ENCODE data around the gene PTPRM.

PTPRM gene

GRCh38 chr18:7755753-7756475 is 188.8 kb downstream of the PTPRM start:
- H2BK5ac ChIP-seq (ENCODE audit: low read depth, low read length, poor library complexity, severe bottlenecking) = no peak overlapping the region
- H3K4me3 ChIP-seq (ENCODE audit: insufficient read depth in 1 of 2, low read depth in 1 of 2, low read length in 2 of 2) = no peak overlapping the region
- H4K8ac ChIP-seq (ENCODE audit: low read length) = no peak overlapping the region
- peak; percentile 45 for DNase-seq
- H2AK5ac ChIP-seq (ENCODE audit: low read length, severe bottlenecking) = no peak overlapping the region
- H2BK15ac ChIP-seq (ENCODE audit: low read depth, poor library complexity, severe bottlenecking) = no peak overlapping the region
- no peak overlapping the region for H3K9ac ChIP-seq (ENCODE audit: low read length)
- no peaks in the 10 kb centered on the region for H3K9me3 ChIP-seq (ENCODE audit: control insufficient read depth, low read length)
- no peak overlapping the region for H3K4me2 ChIP-seq (ENCODE audit: low read length, poor library complexity, severe bottlenecking)
- no peak overlapping the region for H2AFZ ChIP-seq (ENCODE audit: low read depth, low read length)
- 94% methylated on average over 2 of the region's 4 CpGs for WGBS
- H3K14ac ChIP-seq (ENCODE audit: low read length in 2 of 2) = no peak overlapping the region
- H3K79me1 ChIP-seq (replicated peaks; ENCODE audit: low read length, poor library complexity, severe bottlenecking) = peaks cover 11% of the 10 kb centered on the region
- no peak overlapping the region for H3K23ac ChIP-seq (ENCODE audit: low read length in 2 of 2)
- H3K27ac ChIP-seq (ENCODE audit: low read length, poor library complexity, severe bottlenecking) = no peak overlapping the region
- no peaks in the 10 kb centered on the region for H3K36me3 ChIP-seq (ENCODE audit: control insufficient read depth in 1 of 2, insufficient read depth in 2 of 2, low read depth in 1 of 2, low read length in 2 of 2)
- no peaks in the 10 kb centered on the region for H3K27me3 ChIP-seq (ENCODE audit: control insufficient read depth in 1 of 2, insufficient read depth in 1 of 2, low read length in 2 of 2)
- H4K91ac ChIP-seq (ENCODE audit: low read length) = no peak overlapping the region
- no peak overlapping the region for H3K18ac ChIP-seq (ENCODE audit: low read depth in 1 of 2, low read length in 2 of 2)
- H2BK120ac ChIP-seq (ENCODE audit: low read depth, low read length) = no peak overlapping the region
- H3K4ac ChIP-seq (ENCODE audit: low read depth in 1 of 2, low read length in 2 of 2) = no peak overlapping the region
- peaks cover 11% of the 10 kb centered on the region for H3K4me1 ChIP-seq (ENCODE audit: control insufficient read depth, insufficient read depth, low read depth, low read length)
- H2BK12ac ChIP-seq (ENCODE audit: low read length in 2 of 2) = no peak overlapping the region

DNA sequence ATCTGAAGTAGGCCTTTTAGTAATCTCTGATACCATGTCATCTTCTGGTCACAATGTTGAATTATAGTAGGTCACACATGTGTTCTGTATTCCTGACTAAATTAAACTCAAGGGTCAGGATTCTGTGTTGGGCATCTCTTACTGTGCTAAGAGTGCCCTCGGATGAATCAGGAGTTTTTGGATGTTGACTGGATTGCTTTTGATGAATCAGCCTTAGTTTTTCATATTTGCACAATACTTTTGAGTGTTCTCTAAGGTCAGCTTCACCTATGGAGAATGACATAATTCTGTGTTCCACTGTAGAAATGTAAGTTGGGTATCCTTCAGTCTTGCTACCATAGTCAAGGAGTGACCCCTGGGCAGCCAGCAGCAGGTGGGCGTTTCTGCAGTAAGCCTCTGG is 190.1 kb downstream of the PTPRM start:
- Histone ChIP-seq H3K27me3 (ENCODE audit: control insufficient read depth in 1 of 2, insufficient read depth in 1 of 2, low read length in 2 of 2) (no peaks in the 10 kb centered on the region), H2AK5ac (ENCODE audit: low read length, severe bottlenecking) (no peak overlapping the region), H3K14ac (ENCODE audit: low read length in 2 of 2) (no peak overlapping the region), H4K8ac (ENCODE audit: low read length) (no peak overlapping the region), H2AFZ (ENCODE audit: low read depth, low read length) (no peak overlapping the region), H4K91ac (ENCODE audit: low read length) (no peak overlapping the region), H2BK15ac (ENCODE audit: low read depth, poor library complexity, severe bottlenecking) (no peak overlapping the region), H3K36me3 (ENCODE audit: control insufficient read depth in 1 of 2, insufficient read depth in 2 of 2, low read depth in 1 of 2, low read length in 2 of 2) (no peaks in the 10 kb centered on the region), H3K4ac (ENCODE audit: low read depth in 1 of 2, low read length in 2 of 2) (no peak overlapping the region), H3K9me3 (ENCODE audit: control insufficient read depth, low read length) (no peaks in the 10 kb centered on the region), H2BK120ac (ENCODE audit: low read depth, low read length) (no peak overlapping the region), H3K27ac (ENCODE audit: low read length, poor library complexity, severe bottlenecking) (no peak overlapping the region), H2BK5ac (ENCODE audit: low read depth, low read length, poor library complexity, severe bottlenecking) (no peak overlapping the region), H3K4me1 (ENCODE audit: control insufficient read depth, insufficient read depth, low read depth, low read length) (peaks cover 10% of the 10 kb centered on the region), H2BK12ac (ENCODE audit: low read length in 2 of 2) (no peak overlapping the region), H3K4me3 (ENCODE audit: insufficient read depth in 1 of 2, low read depth in 1 of 2, low read length in 2 of 2) (no peak overlapping the region), H3K79me1 (replicated peaks; ENCODE audit: low read length, poor library complexity, severe bottlenecking) (peaks cover 9% of the 10 kb centered on the region), H3K9ac (ENCODE audit: low read length) (no peak overlapping the region), H3K4me2 (ENCODE audit: low read length, poor library complexity, severe bottlenecking) (no peak overlapping the region), H3K18ac (ENCODE audit: low read depth in 1 of 2, low read length in 2 of 2) (no peak overlapping the region), H3K23ac (ENCODE audit: low read length in 2 of 2) (no peak overlapping the region)
- WGBS = 96% methylated on average over 2 of the region's 2 CpGs
- DNase-seq = no peak

DNA sequence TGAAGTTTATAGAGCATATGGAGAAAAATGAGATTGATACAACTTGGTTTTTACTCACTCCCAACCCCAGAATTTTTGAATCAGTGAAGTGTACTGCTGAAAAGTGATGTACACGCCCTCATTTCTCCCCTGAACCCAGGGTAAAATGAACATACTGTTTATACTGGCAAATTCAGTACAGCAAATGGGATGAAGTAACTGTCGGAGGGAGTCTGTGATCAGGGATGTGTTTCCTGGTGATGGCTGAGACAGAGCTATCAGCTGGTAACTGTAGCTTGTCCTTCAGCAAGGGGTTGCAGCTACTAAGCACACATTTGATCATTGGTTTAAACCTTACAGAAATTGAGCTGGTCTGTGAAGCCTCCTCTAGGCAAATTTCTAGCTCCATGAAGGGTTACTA is 191.6 kb downstream of the PTPRM start:
- Histone ChIP-seq H3K36me3 (ENCODE audit: control insufficient read depth in 1 of 2, insufficient read depth in 2 of 2, low read depth in 1 of 2, low read length in 2 of 2) (no peaks in the 10 kb centered on the region), H4K8ac (ENCODE audit: low read length) (no peak overlapping the region), H2AK5ac (ENCODE audit: low read length, severe bottlenecking) (no peak overlapping the region), H3K27me3 (ENCODE audit: control insufficient read depth in 1 of 2, insufficient read depth in 1 of 2, low read length in 2 of 2) (no peaks in the 10 kb centered on the region), H2BK15ac (ENCODE audit: low read depth, poor library complexity, severe bottlenecking) (no peak overlapping the region), H3K4me1 (ENCODE audit: control insufficient read depth, insufficient read depth, low read depth, low read length) (peaks cover 11% of the 10 kb centered on the region), H2BK120ac (ENCODE audit: low read depth, low read length) (no peak overlapping the region), H3K4me2 (ENCODE audit: low read length, poor library complexity, severe bottlenecking) (no peak overlapping the region), H3K14ac (ENCODE audit: low read length in 2 of 2) (no peak overlapping the region), H3K23ac (ENCODE audit: low read length in 2 of 2) (no peak overlapping the region), H3K9me3 (ENCODE audit: control insufficient read depth, low read length) (no peaks in the 10 kb centered on the region), H2BK12ac (ENCODE audit: low read length in 2 of 2) (no peak overlapping the region), H4K91ac (ENCODE audit: low read length) (no peak overlapping the region), H3K4me3 (ENCODE audit: insufficient read depth in 1 of 2, low read depth in 1 of 2, low read length in 2 of 2) (no peak overlapping the region), H2AFZ (ENCODE audit: low read depth, low read length) (no peak overlapping the region), H3K9ac (ENCODE audit: low read length) (no peak overlapping the region), H3K18ac (ENCODE audit: low read depth in 1 of 2, low read length in 2 of 2) (no peak overlapping the region), H3K4ac (ENCODE audit: low read depth in 1 of 2, low read length in 2 of 2) (no peak overlapping the region), H3K27ac (ENCODE audit: low read length, poor library complexity, severe bottlenecking) (no peak overlapping the region), H3K79me1 (replicated peaks; ENCODE audit: low read length, poor library complexity, severe bottlenecking) (peaks cover 9% of the 10 kb centered on the region), H2BK5ac (ENCODE audit: low read depth, low read length, poor library complexity, severe bottlenecking) (no peak overlapping the region)
- DNase-seq = no peak
- 78% methylated on average over 1 of the region's 2 CpGs for WGBS

GRCh38 chr18:7760967-7761948 is 194.1 kb downstream of the PTPRM start:
- H2BK5ac ChIP-seq (ENCODE audit: low read depth, low read length, poor library complexity, severe bottlenecking) = no peak overlapping the region

More at GRCh38 chr18:7760967-7761948, 194.1 kb downstream of the PTPRM start:
- Histone ChIP-seq H2AFZ (ENCODE audit: low read depth, low read length) (no peak overlapping the region), H3K27me3 (ENCODE audit: control insufficient read depth in 1 of 2, insufficient read depth in 1 of 2, low read length in 2 of 2) (no peaks in the 10 kb centered on the region), H2BK120ac (ENCODE audit: low read depth, low read length) (no peak overlapping the region), H2BK12ac (ENCODE audit: low read length in 2 of 2) (no peak overlapping the region), H2BK15ac (ENCODE audit: low read depth, poor library complexity, severe bottlenecking) (no peak overlapping the region), H3K4me1 (ENCODE audit: control insufficient read depth, insufficient read depth, low read depth, low read length) (peaks cover 9% of the 10 kb centered on the region), H3K9ac (ENCODE audit: low read length) (no peak overlapping the region), H3K18ac (ENCODE audit: low read depth in 1 of 2, low read length in 2 of 2) (no peak overlapping the region), H3K14ac (ENCODE audit: low read length in 2 of 2) (peak overlapping the region in 1 of 2 experiments; percentile 92), H2AK5ac (ENCODE audit: low read length, severe bottlenecking) (peak overlapping the region; percentile 23), H3K79me1 (replicated peaks; ENCODE audit: low read length, poor library complexity, severe bottlenecking) (peaks cover 8% of the 10 kb centered on the region), H3K4ac (ENCODE audit: low read depth in 1 of 2, low read length in 2 of 2) (no peak overlapping the region), H3K9me3 (ENCODE audit: control insufficient read depth, low read length) (no peaks in the 10 kb centered on the region), H3K4me2 (ENCODE audit: low read length, poor library complexity, severe bottlenecking) (no peak overlapping the region), H3K4me3 (ENCODE audit: insufficient read depth in 1 of 2, low read depth in 1 of 2, low read length in 2 of 2) (no peak overlapping the region), H4K91ac (ENCODE audit: low read length) (no peak overlapping the region), H3K23ac (ENCODE audit: low read length in 2 of 2) (no peak overlapping the region), H3K36me3 (ENCODE audit: control insufficient read depth in 1 of 2, insufficient read depth in 2 of 2, low read depth in 1 of 2, low read length in 2 of 2) (no peaks in the 10 kb centered on the region), H3K27ac (ENCODE audit: low read length, poor library complexity, severe bottlenecking) (peak overlapping the region; percentile 63), H4K8ac (ENCODE audit: low read length) (no peak overlapping the region)
- DNase-seq = peak; percentile 15
- WGBS = 70% methylated on average over 3 of the region's 6 CpGs

Measured in mesenchymal stem cell (in vitro differentiated cells and primary cell).